Measurements from ENCODE around the gene PLCB4. TPM values are rescaled to one million over a fixed set of nuclear protein-coding genes. Genes with fewer than 3 reads are reported as not detected.

The PLCB4 gene
- total RNA-seq, 1 experiment from 2014 or later: 12.6 TPM

DNA sequence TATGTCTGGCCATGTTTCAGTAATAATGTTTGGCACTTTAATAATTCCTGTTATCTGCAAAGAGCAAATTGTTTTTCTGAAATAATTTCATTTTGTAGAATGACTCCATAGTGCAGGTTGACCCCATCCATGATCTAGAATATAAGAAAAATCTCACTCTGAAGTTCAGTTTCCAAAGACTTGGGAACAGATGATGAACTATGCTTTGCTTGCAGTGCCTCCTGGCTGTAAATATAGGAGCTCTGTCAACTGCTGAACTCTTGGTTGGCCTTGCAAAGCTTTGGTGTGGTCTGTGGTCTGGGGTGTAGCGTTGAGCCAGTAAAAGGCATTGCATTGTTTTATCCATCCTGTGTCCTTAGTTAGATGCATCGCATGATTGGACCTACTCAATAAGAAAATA lies 104.0 kb downstream of the PLCB4 start:
- ATAC-seq: peak; percentile 70
- TF ChIP-seq KAT7 (CRISPR knock-in tag; IDR thresholded peaks at IDR 0.05; ENCODE audit: borderline replicate concordance) (no peak), ZBTB21 (CRISPR knock-in tag; IDR thresholded peaks at IDR 0.05; ENCODE audit: borderline replicate concordance) (no peak), SOX15 (CRISPR knock-in tag; IDR thresholded peaks at IDR 0.05) (no peak), ZNF138 (CRISPR knock-in tag; conservative IDR thresholded peaks at IDR 0.05) (no peak), TEAD4 (CRISPR knock-in tag; IDR thresholded peaks at IDR 0.05) (no peak), GTF2I (CRISPR knock-in tag; conservative IDR thresholded peaks at IDR 0.05) (no peak), ZNF423 (CRISPR knock-in tag; IDR thresholded peaks at IDR 0.05) (no peak), ZNF671 (CRISPR knock-in tag; IDR thresholded peaks at IDR 0.05) (no peak)
- TF ChIP-seq, protein P1, sequence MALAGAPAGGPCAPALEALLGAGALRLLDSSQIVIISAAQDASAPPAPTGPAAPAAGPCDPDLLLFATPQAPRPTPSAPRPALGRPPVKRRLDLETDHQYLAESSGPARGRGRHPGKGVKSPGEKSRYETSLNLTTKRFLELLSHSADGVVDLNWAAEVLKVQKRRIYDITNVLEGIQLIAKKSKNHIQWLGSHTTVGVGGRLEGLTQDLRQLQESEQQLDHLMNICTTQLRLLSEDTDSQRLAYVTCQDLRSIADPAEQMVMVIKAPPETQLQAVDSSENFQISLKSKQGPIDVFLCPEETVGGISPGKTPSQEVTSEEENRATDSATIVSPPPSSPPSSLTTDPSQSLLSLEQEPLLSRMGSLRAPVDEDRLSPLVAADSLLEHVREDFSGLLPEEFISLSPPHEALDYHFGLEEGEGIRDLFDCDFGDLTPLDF (CRISPR knock-in tag; IDR thresholded peaks at IDR 0.05): no peak
- TF ChIP-seq, protein P2, sequence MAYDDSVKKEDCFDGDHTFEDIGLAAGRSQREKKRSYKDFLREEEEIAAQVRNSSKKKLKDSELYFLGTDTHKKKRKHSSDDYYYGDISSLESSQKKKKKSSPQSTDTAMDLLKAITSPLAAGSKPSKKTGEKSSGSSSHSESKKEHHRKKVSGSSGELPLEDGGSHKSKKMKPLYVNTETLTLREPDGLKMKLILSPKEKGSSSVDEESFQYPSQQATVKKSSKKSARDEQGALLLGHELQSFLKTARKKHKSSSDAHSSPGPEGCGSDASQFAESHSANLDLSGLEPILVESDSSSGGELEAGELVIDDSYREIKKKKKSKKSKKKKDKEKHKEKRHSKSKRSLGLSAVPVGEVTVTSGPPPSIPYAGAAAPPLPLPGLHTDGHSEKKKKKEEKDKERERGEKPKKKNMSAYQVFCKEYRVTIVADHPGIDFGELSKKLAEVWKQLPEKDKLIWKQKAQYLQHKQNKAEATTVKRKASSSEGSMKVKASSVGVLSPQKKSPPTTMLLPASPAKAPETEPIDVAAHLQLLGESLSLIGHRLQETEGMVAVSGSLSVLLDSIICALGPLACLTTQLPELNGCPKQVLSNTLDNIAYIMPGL (CRISPR knock-in tag; IDR thresholded peaks at IDR 0.05): no peak
- TF ChIP-seq, protein P3, sequence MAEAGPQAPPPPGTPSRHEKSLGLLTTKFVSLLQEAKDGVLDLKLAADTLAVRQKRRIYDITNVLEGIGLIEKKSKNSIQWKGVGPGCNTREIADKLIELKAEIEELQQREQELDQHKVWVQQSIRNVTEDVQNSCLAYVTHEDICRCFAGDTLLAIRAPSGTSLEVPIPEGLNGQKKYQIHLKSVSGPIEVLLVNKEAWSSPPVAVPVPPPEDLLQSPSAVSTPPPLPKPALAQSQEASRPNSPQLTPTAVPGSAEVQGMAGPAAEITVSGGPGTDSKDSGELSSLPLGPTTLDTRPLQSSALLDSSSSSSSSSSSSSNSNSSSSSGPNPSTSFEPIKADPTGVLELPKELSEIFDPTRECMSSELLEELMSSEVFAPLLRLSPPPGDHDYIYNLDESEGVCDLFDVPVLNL (CRISPR knock-in tag; IDR thresholded peaks at IDR 0.05; ENCODE audit: borderline replicate concordance, low read depth): no peak
- TF ChIP-seq, protein P4, sequence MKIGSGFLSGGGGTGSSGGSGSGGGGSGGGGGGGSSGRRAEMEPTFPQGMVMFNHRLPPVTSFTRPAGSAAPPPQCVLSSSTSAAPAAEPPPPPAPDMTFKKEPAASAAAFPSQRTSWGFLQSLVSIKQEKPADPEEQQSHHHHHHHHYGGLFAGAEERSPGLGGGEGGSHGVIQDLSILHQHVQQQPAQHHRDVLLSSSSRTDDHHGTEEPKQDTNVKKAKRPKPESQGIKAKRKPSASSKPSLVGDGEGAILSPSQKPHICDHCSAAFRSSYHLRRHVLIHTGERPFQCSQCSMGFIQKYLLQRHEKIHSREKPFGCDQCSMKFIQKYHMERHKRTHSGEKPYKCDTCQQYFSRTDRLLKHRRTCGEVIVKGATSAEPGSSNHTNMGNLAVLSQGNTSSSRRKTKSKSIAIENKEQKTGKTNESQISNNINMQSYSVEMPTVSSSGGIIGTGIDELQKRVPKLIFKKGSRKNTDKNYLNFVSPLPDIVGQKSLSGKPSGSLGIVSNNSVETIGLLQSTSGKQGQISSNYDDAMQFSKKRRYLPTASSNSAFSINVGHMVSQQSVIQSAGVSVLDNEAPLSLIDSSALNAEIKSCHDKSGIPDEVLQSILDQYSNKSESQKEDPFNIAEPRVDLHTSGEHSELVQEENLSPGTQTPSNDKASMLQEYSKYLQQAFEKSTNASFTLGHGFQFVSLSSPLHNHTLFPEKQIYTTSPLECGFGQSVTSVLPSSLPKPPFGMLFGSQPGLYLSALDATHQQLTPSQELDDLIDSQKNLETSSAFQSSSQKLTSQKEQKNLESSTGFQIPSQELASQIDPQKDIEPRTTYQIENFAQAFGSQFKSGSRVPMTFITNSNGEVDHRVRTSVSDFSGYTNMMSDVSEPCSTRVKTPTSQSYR (CRISPR knock-in tag; IDR thresholded peaks at IDR 0.05): no peak
- Mint-ChIP-seq H3K9me3 (no peaks in the 10 kb centered on the region), H3K27ac (peak overlapping the region; percentile 22; the same call in 1 of the 2 replicates), H3K4me1 (peaks cover 15% of the 10 kb centered on the region), H3K4me3 (no peak overlapping the region), H3K27me3 (ENCODE audit: low read depth) (no peaks in the 10 kb centered on the region), H3K36me3 (no peaks in the 10 kb centered on the region)
- CTCF ChIA-PET: interaction anchor here (0.6 to 1.7 kb wide), 4 partner anchors 10 to 319 kb away, joined by 3 to 10 read pairs (median 4); no protein-coding TSS in a partner anchor
- POLR2A ChIA-PET: no interaction called here
- no peak for DNase-seq (ENCODE audit: low spot score)

DNA sequence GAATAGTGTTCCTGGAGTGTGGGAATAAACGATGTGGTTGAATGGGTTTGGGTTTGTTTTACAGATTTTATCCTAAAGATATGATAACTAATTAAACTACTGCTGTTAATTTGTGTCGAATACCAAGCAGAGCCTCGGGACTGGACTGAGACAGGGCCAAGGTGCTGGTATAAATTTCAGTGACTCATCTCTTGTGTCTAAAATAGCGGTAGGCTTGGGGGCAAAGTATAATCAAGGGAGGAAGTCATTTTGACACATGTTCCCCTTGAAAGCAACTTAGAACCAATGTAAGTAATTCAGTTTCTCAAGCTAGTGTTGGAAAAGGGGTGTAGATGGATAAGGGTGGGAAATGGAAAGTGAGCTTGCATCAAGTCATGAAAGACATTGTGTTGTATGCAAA lies 108.4 kb downstream of the PLCB4 start:
- CTCF ChIA-PET: no interaction called here
- H3K9me3 Mint-ChIP-seq: peaks cover 20% of the 10 kb centered on the region
- no peaks in the 10 kb centered on the region for H3K27me3 Mint-ChIP-seq (ENCODE audit: low read depth)
- no peak for ATAC-seq
- POLR2A ChIA-PET: no interaction called here
- no peak overlapping the region for H3K4me3 Mint-ChIP-seq
- DNase-seq (ENCODE audit: low spot score): no peak
- peaks cover 40% of the 10 kb centered on the region for H3K4me1 Mint-ChIP-seq
- H3K36me3 Mint-ChIP-seq: peaks cover 4% of the 10 kb centered on the region; the same call in 1 of the 2 replicates
- H3K27ac Mint-ChIP-seq: no peak overlapping the region
- TF ChIP-seq, protein P5, sequence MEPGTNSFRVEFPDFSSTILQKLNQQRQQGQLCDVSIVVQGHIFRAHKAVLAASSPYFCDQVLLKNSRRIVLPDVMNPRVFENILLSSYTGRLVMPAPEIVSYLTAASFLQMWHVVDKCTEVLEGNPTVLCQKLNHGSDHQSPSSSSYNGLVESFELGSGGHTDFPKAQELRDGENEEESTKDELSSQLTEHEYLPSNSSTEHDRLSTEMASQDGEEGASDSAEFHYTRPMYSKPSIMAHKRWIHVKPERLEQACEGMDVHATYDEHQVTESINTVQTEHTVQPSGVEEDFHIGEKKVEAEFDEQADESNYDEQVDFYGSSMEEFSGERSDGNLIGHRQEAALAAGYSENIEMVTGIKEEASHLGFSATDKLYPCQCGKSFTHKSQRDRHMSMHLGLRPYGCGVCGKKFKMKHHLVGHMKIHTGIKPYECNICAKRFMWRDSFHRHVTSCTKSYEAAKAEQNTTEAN (CRISPR knock-in tag; IDR thresholded peaks at IDR 0.05): no peak
- TF ChIP-seq, protein P6, sequence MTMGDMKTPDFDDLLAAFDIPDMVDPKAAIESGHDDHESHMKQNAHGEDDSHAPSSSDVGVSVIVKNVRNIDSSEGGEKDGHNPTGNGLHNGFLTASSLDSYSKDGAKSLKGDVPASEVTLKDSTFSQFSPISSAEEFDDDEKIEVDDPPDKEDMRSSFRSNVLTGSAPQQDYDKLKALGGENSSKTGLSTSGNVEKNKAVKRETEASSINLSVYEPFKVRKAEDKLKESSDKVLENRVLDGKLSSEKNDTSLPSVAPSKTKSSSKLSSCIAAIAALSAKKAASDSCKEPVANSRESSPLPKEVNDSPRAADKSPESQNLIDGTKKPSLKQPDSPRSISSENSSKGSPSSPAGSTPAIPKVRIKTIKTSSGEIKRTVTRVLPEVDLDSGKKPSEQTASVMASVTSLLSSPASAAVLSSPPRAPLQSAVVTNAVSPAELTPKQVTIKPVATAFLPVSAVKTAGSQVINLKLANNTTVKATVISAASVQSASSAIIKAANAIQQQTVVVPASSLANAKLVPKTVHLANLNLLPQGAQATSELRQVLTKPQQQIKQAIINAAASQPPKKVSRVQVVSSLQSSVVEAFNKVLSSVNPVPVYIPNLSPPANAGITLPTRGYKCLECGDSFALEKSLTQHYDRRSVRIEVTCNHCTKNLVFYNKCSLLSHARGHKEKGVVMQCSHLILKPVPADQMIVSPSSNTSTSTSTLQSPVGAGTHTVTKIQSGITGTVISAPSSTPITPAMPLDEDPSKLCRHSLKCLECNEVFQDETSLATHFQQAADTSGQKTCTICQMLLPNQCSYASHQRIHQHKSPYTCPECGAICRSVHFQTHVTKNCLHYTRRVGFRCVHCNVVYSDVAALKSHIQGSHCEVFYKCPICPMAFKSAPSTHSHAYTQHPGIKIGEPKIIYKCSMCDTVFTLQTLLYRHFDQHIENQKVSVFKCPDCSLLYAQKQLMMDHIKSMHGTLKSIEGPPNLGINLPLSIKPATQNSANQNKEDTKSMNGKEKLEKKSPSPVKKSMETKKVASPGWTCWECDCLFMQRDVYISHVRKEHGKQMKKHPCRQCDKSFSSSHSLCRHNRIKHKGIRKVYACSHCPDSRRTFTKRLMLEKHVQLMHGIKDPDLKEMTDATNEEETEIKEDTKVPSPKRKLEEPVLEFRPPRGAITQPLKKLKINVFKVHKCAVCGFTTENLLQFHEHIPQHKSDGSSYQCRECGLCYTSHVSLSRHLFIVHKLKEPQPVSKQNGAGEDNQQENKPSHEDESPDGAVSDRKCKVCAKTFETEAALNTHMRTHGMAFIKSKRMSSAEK (CRISPR knock-in tag; IDR thresholded peaks at IDR 0.05; ENCODE audit: borderline replicate concordance): no peak
- TF ChIP-seq IRF2 (CRISPR knock-in tag; IDR thresholded peaks at IDR 0.05; ENCODE audit: borderline replicate concordance, low read depth) (no peak), ELF4 (CRISPR knock-in tag; IDR thresholded peaks at IDR 0.05; ENCODE audit: low read depth) (no peak), NR2C2 (CRISPR knock-in tag; IDR thresholded peaks at IDR 0.05) (no peak), NR3C1 (CRISPR knock-in tag; conservative IDR thresholded peaks at IDR 0.05; ENCODE audit: low read depth) (no peak), SMAD4 (CRISPR knock-in tag; IDR thresholded peaks at IDR 0.05) (no peak), SP1 (CRISPR knock-in tag; conservative IDR thresholded peaks at IDR 0.05) (no peak), ZNF423 (CRISPR knock-in tag; IDR thresholded peaks at IDR 0.05) (no peak)
- TF ChIP-seq, protein P7, sequence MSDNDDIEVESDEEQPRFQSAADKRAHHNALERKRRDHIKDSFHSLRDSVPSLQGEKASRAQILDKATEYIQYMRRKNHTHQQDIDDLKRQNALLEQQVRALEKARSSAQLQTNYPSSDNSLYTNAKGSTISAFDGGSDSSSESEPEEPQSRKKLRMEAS (CRISPR knock-in tag; IDR thresholded peaks at IDR 0.05): no peak
- TF ChIP-seq, protein P8, sequence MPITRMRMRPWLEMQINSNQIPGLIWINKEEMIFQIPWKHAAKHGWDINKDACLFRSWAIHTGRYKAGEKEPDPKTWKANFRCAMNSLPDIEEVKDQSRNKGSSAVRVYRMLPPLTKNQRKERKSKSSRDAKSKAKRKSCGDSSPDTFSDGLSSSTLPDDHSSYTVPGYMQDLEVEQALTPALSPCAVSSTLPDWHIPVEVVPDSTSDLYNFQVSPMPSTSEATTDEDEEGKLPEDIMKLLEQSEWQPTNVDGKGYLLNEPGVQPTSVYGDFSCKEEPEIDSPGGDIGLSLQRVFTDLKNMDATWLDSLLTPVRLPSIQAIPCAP (CRISPR knock-in tag; IDR thresholded peaks at IDR 0.05): no peak

Measured in WTC11 (cell line).